Neural progenitor cell (in vitro differentiated cells): ENCODE measurements around the gene UBE2U. TPM values are rescaled to one million over a fixed set of nuclear protein-coding genes. Genes with fewer than 3 reads are reported as not detected.

Experiments
- DNase-seq: peaks from one replicate; pipeline ENCODE4 v3.0.0-alpha.2; 2016; ENCODE audit warnings: low spot score
- H2AFZ ChIP-seq: fragments of 200-600 bp; sonication (generic); replicated peaks from 2 replicates; pipeline ENCODE4 v1.6.1; 2016; ENCODE audit warnings: antibody characterized with exemption
- H3F3A ChIP-seq: fragments of 200-600 bp; sonication (generic); 2 replicates; pipeline ENCODE4 v1.6.1; 2016; ENCODE audit warnings: antibody characterized with exemption, low read depth
- H3K27ac ChIP-seq: fragments of 200-600 bp; sonication (generic); 2 replicates; pipeline ENCODE4 v1.5.1; 2016; ENCODE audit warnings: mild to moderate bottlenecking
- H3K27me3 ChIP-seq: fragments of 200-600 bp; sonication (generic); 2 replicates; pipeline ENCODE4 v1.6.1; 2016; ENCODE audit warnings: mild to moderate bottlenecking, moderate library complexity
- H3K36me3 ChIP-seq: fragments of 200-600 bp; sonication (generic); 2 replicates; pipeline ENCODE4 v1.5.1; 2016
- H3K4me1 ChIP-seq: fragments of 200-600 bp; sonication (generic); 2 replicates; pipeline ENCODE4 v1.6.1; 2016; ENCODE audit warnings: mixed run types
- H3K4me2 ChIP-seq: fragments of 200-600 bp; sonication (generic); 2 replicates; pipeline ENCODE4 v1.6.1; 2016
- H3K4me3 ChIP-seq: fragments of 200-600 bp; sonication (generic); 2 replicates; pipeline ENCODE4 v1.5.1; 2016
- H3K79me2 ChIP-seq: fragments of 200-600 bp; sonication (generic); 2 replicates; pipeline ENCODE4 v1.6.1; 2016; ENCODE audit warnings: low read depth
- H3K9ac ChIP-seq: fragments of 200-600 bp; sonication (generic); 2 replicates; pipeline ENCODE4 v1.6.1; 2016
- H3K9me3 ChIP-seq: fragments of 200-600 bp; sonication (generic); 2 replicates; pipeline ENCODE4 v1.5.1; 2016; ENCODE audit warnings: low read depth
- H4K20me1 ChIP-seq: fragments of 200-600 bp; sonication (generic); 2 replicates; pipeline ENCODE4 v1.6.1; 2016; ENCODE audit warnings: low read depth
- H3K27ac Mint-ChIP-seq: 3 replicates; pipeline ENCODE4 v1.8.0; 2021; ENCODE audit warnings: mixed read lengths
- H3K27me3 Mint-ChIP-seq: 2 replicates; pipeline ENCODE4 v1.8.0; 2022; ENCODE audit warnings: low read depth, mild to moderate bottlenecking, inconsistent platforms, moderate library complexity, mixed read lengths; ENCODE audit not compliant: insufficient read depth
- H3K36me3 Mint-ChIP-seq: 3 replicates; pipeline ENCODE4 v1.8.0; 2021; ENCODE audit warnings: mixed read lengths
- H3K4me1 Mint-ChIP-seq: 3 replicates; pipeline ENCODE4 v1.8.0; 2021; ENCODE audit warnings: mixed read lengths
- H3K4me3 Mint-ChIP-seq: 3 replicates; pipeline ENCODE4 v1.8.0; 2021; ENCODE audit warnings: mild to moderate bottlenecking, moderate library complexity, mixed read lengths
- H3K9me3 Mint-ChIP-seq: 3 replicates; pipeline ENCODE4 v1.8.0; 2020; ENCODE audit warnings: mixed read lengths
- EZH2 ChIP-seq: fragments of 200-600 bp; sonication (generic); IDR thresholded peaks from 2 replicates; pipeline ENCODE4 v1.6.1; 2017; ENCODE audit warnings: antibody characterized with exemption, mild to moderate bottlenecking, moderate library complexity
- EZH2phosphoT487 ChIP-seq: fragments of 200-600 bp; sonication (generic); IDR thresholded peaks from 2 replicates; pipeline ENCODE4 v1.6.1; 2017; ENCODE audit warnings: antibody characterized with exemption
- total RNA-seq: library from RNA; depleted of rRNA; stranded (reverse); fragments of >200 nt; gene quantifications from 2 replicates; pipeline ENCODE4 v1.2.3, GENCODE V29; 2015; ENCODE audit warnings: low replicate concordance
- TF ChIP-seq, protein P1 (sequence below): fragments of 200-600 bp; sonication (generic); IDR thresholded peaks from 2 replicates; pipeline ENCODE4 v1.5.1; 2017; ENCODE audit warnings: antibody characterized with exemption, mild to moderate bottlenecking

UBE2U gene
- total RNA-seq, 1 donor from 2014 or later = not detected

- no peaks in the 10 kb centered on the region for H3K4me1 ChIP-seq
- TF ChIP-seq EZH2phosphoT487 = no peak
- TF ChIP-seq, protein P1, sequence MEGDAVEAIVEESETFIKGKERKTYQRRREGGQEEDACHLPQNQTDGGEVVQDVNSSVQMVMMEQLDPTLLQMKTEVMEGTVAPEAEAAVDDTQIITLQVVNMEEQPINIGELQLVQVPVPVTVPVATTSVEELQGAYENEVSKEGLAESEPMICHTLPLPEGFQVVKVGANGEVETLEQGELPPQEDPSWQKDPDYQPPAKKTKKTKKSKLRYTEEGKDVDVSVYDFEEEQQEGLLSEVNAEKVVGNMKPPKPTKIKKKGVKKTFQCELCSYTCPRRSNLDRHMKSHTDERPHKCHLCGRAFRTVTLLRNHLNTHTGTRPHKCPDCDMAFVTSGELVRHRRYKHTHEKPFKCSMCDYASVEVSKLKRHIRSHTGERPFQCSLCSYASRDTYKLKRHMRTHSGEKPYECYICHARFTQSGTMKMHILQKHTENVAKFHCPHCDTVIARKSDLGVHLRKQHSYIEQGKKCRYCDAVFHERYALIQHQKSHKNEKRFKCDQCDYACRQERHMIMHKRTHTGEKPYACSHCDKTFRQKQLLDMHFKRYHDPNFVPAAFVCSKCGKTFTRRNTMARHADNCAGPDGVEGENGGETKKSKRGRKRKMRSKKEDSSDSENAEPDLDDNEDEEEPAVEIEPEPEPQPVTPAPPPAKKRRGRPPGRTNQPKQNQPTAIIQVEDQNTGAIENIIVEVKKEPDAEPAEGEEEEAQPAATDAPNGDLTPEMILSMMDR = no peak
- TF ChIP-seq EZH2 = no peak
- H3F3A ChIP-seq = no peaks in the 10 kb centered on the region
- no peak overlapping the region for H3K4me3 ChIP-seq
- H4K20me1 ChIP-seq = no peaks in the 10 kb centered on the region
- peaks cover 2% of the 10 kb centered on the region for H3K27me3 Mint-ChIP-seq
- no peaks in the 10 kb centered on the region for H3K27me3 ChIP-seq
- H3K4me3 Mint-ChIP-seq = no peak overlapping the region
- DNase-seq = no peak
- H3K79me2 ChIP-seq = no peaks in the 10 kb centered on the region
- H3K9me3 ChIP-seq = no peaks in the 10 kb centered on the region
- H3K36me3 Mint-ChIP-seq = no peaks in the 10 kb centered on the region
- H3K4me2 ChIP-seq = no peak overlapping the region
- no peak overlapping the region for H3K9ac ChIP-seq
- peaks cover 4% of the 10 kb centered on the region for H3K9me3 Mint-ChIP-seq
- H3K4me1 Mint-ChIP-seq = no peaks in the 10 kb centered on the region
- no peak overlapping the region for H3K27ac Mint-ChIP-seq
- H3K36me3 ChIP-seq = no peaks in the 10 kb centered on the region
- H3K27ac ChIP-seq = no peak overlapping the region
- no peak overlapping the region for H2AFZ ChIP-seq
These were observed 98.8 kb downstream of the UBE2U start for GRCh38 chr1:64302194-64302593.

DNA sequence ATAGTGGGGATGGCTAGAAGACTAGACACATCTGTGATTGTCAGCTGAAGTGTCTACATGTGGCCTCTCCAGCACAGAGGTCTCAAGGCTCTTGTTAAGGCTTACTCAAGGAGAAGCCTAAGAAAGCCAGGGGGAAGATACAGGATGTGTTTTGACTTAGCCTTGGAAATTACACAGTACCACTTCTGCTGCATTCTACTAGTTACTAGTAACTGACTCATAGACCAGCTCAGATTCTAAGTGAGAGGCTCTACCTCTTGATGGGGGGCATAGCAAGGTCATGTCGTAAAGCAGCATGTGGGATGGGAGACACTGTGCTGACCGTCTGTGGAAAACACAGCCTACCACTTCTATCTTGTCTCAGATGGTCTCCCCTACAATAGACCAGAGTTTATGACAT, 99.5 kb downstream of the UBE2U start:
- Histone ChIP-seq H3K4me2 (no peak overlapping the region), H3K79me2 (no peaks in the 10 kb centered on the region), H3F3A (no peaks in the 10 kb centered on the region), H2AFZ (no peak overlapping the region), H3K27me3 (no peaks in the 10 kb centered on the region), H3K27ac (no peak overlapping the region), H3K4me3 (no peak overlapping the region), H3K9ac (no peak overlapping the region), H3K36me3 (no peaks in the 10 kb centered on the region), H3K9me3 (no peaks in the 10 kb centered on the region), H4K20me1 (no peaks in the 10 kb centered on the region), H3K4me1 (no peaks in the 10 kb centered on the region)
- DNase-seq = no peak
- Mint-ChIP-seq H3K27ac (no peak overlapping the region), H3K36me3 (no peaks in the 10 kb centered on the region), H3K27me3 (peaks cover 2% of the 10 kb centered on the region), H3K9me3 (peaks cover 1% of the 10 kb centered on the region), H3K4me3 (no peak overlapping the region), H3K4me1 (no peaks in the 10 kb centered on the region)
- no peak for TF ChIP-seq EZH2
- TF ChIP-seq, protein P1 = no peak
- TF ChIP-seq EZH2phosphoT487 = no peak

- Histone ChIP-seq H4K20me1 (no peaks in the 10 kb centered on the region), H3K27me3 (no peaks in the 10 kb centered on the region), H3F3A (no peaks in the 10 kb centered on the region), H3K36me3 (no peaks in the 10 kb centered on the region), H3K9ac (no peak overlapping the region), H3K4me3 (no peak overlapping the region), H2AFZ (no peak overlapping the region), H3K9me3 (no peaks in the 10 kb centered on the region), H3K27ac (no peak overlapping the region), H3K4me1 (no peaks in the 10 kb centered on the region), H3K4me2 (no peak overlapping the region), H3K79me2 (no peaks in the 10 kb centered on the region)
- Mint-ChIP-seq H3K27ac (no peak overlapping the region), H3K4me1 (peaks cover 5% of the 10 kb centered on the region), H3K9me3 (no peaks in the 10 kb centered on the region), H3K27me3 (peaks cover 2% of the 10 kb centered on the region), H3K36me3 (no peaks in the 10 kb centered on the region), H3K4me3 (no peak overlapping the region)
- DNase-seq = no peak
- TF ChIP-seq, protein P1 = no peak
- no peak for TF ChIP-seq EZH2phosphoT487
- no peak for TF ChIP-seq EZH2
These were observed 101.4 kb downstream of the UBE2U start for GRCh38 chr1:64304823-64305222.

DNA sequence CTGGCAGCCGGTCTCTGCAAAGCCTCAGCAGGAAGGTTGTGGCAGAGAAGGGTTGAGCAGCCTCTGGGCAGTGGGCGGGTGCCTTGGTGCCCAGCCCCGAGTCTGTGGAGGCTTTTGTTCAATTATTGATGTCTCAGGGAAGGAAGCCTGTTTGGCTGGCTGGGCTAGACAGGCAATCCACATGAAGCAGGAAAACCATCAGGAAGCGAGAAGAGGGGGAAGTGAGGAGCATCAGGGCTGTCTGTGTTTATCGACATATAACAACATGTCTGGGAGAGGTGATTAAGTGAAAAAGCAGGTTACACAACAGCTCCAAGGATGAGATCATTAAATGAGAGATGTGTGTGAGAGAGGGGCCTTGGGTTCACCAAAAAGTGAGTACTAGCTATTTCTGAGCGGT, 105.4 kb downstream of the UBE2U start:
- no peaks in the 10 kb centered on the region for H3K27me3 ChIP-seq
- no peaks in the 10 kb centered on the region for H3K79me2 ChIP-seq
- H3K4me1 ChIP-seq = no peaks in the 10 kb centered on the region
- Mint-ChIP-seq H3K4me3 (no peak overlapping the region), H3K9me3 (no peaks in the 10 kb centered on the region), H3K27ac (peak overlapping the region; percentile 0), H3K4me1 (peaks cover 5% of the 10 kb centered on the region), H3K27me3 (no peaks in the 10 kb centered on the region), H3K36me3 (no peaks in the 10 kb centered on the region)
- no peak overlapping the region for H3K4me3 ChIP-seq
- H3K9ac ChIP-seq = no peak overlapping the region
- no peak for DNase-seq
- H3F3A ChIP-seq = no peaks in the 10 kb centered on the region
- no peaks in the 10 kb centered on the region for H4K20me1 ChIP-seq
- H3K27ac ChIP-seq = no peak overlapping the region
- H2AFZ ChIP-seq = no peak overlapping the region
- TF ChIP-seq EZH2phosphoT487 (no peak), EZH2 (no peak)
- TF ChIP-seq, protein P1 = no peak
- H3K9me3 ChIP-seq = no peaks in the 10 kb centered on the region
- no peaks in the 10 kb centered on the region for H3K36me3 ChIP-seq
- H3K4me2 ChIP-seq = no peak overlapping the region
